K562 (cell line): ENCODE data around the gene CDC27. TPM values are rescaled to one million over a fixed set of nuclear protein-coding genes. Genes with fewer than 3 reads are reported as not detected.

ENCODE experiments used
- ATAC-seq: fragments of 200-7000 bp; cut with Tn5 transposase; 3 replicates; pipeline ENCODE4 v1.9.1; 2020; ENCODE audit warnings: moderate library complexity
- BruUV-seq: library from RNA; stranded (reverse); fragments of 400-500 nt; replicated peaks from 2 replicates; lab custom pipeline; 2021; lab: Mats Ljungman, UMichigan
- CTCF ChIA-PET: fragments of 300-600 bp; formaldehyde crosslinking; extraction: SDS; loops from one replicate; lab custom pipeline; 2021; ENCODE audit warnings: low intra/inter-chr PET ratio; lab: Yijun Ruan, JAX
- POLR2A ChIA-PET: fragments of 300-600, 350-650 bp; sonication (Branson Sonifier 250); formaldehyde crosslinking; extraction: SDS; loops from one replicate; lab custom pipeline; 2021; ENCODE audit warnings: antibody characterized with exemption, inconsistent platforms; lab: Yijun Ruan, JAX
- DNase-seq, 4 experiments: peaks; one replicate each; pipeline versions ENCODE4 v3.0.0 to v3.0.0-alpha.2; 2011 to 2018; ENCODE audit warnings: low spot score in 3 of 4, mixed read lengths in 3 of 4; ENCODE audit errors: extremely low read depth in 1 of 4
- FAIRE-seq: peaks from 2 replicates; lab custom pipeline; 2011; peaks lifted over from hg19 to GRCh38; lab: Jason Lieb, UNC
- H2AFZ ChIP-seq: 2 replicates; pipeline ENCODE4 v1.6.0; 2011; ENCODE audit warnings: low read depth, low read length, control low read depth, inconsistent platforms
- H3K27ac ChIP-seq: fragments of 200-600 bp; 3 replicates; pipeline ENCODE4 v1.8.0; 2011; ENCODE audit warnings: low read depth, mild to moderate bottlenecking, control low read depth, inconsistent platforms, low read length, moderate library complexity, mixed read lengths; ENCODE audit errors: extremely low read depth
- H3K27me3 ChIP-seq, 2 experiments: fragments of 300-600 bp in 1 of 2; 2 replicates in 1 of 2; 3 replicates in 1 of 2; pipeline versions ENCODE4 v1.6.0 to v1.8.0; 2011; ENCODE audit warnings: inconsistent platforms in 2 of 2, low read length in 2 of 2, mild to moderate bottlenecking in 1 of 2, mixed read lengths in 1 of 2, moderate library complexity in 1 of 2; ENCODE audit not compliant: control insufficient read depth in 2 of 2, insufficient read depth in 2 of 2
- H3K36me3 ChIP-seq: fragments of 300-600 bp; 3 replicates; pipeline ENCODE4 v1.8.0; 2011; ENCODE audit warnings: mild to moderate bottlenecking, low read length, inconsistent platforms; ENCODE audit not compliant: control insufficient read depth, insufficient read depth
- H3K4me1 ChIP-seq, 2 experiments: fragments of 200-600 bp in 1 of 2; replicated peaks in 1 of 2; 2 replicates in 1 of 2; 3 replicates in 1 of 2; pipeline versions ENCODE4 v1.5.1 to v1.8.0; 2011; ENCODE audit warnings: inconsistent platforms in 2 of 2, low read length in 2 of 2, mild to moderate bottlenecking in 1 of 2, mixed read lengths in 1 of 2, moderate library complexity in 1 of 2; ENCODE audit not compliant: control insufficient read depth in 2 of 2, insufficient read depth in 2 of 2
- H3K4me2 ChIP-seq: 2 replicates; pipeline ENCODE4 v1.6.1; 2011; ENCODE audit warnings: low read length, control low read depth, inconsistent platforms, mixed read lengths; ENCODE audit not compliant: insufficient read depth
- H3K4me3 ChIP-seq: fragments of 200-600 bp; sonication (generic), shearing (Covaris generic); 2 replicates; pipeline ENCODE4 v1.5.1; 2016; ENCODE audit warnings: control low read depth, inconsistent platforms
- H3K79me2 ChIP-seq: fragments of 200-600 bp; 3 replicates; pipeline ENCODE4 v1.8.0; 2011; ENCODE audit warnings: low read length, inconsistent platforms; ENCODE audit not compliant: control insufficient read depth, insufficient read depth
- H3K9ac ChIP-seq, 2 experiments: 2 replicates each; pipeline versions ENCODE4 v1.6.0 to v1.6.1; 2011; ENCODE audit warnings: low read depth in 2 of 2, low read length in 2 of 2, control low read depth in 1 of 2, inconsistent platforms in 1 of 2, mild to moderate bottlenecking in 1 of 2, mixed read lengths in 1 of 2; ENCODE audit not compliant: insufficient read depth in 1 of 2
- H3K9me1 ChIP-seq: one replicate; pipeline ENCODE4 v1.6.0; 2011; ENCODE audit warnings: inconsistent platforms, mild to moderate bottlenecking, low read length, moderate library complexity; ENCODE audit not compliant: control insufficient read depth, insufficient read depth
- H3K9me3 ChIP-seq: replicated peaks from 2 replicates; pipeline ENCODE4 v1.5.1; 2011; ENCODE audit warnings: low read depth, low read length, inconsistent platforms; ENCODE audit not compliant: control insufficient read depth, insufficient read depth
- H4K20me1 ChIP-seq: replicated peaks from 2 replicates; pipeline ENCODE4 v1.6.1; 2011; ENCODE audit warnings: low read length, inconsistent platforms, mixed read lengths; ENCODE audit not compliant: control insufficient read depth, insufficient read depth
- ELF2 ChIP-seq: fragments of 250-450 bp; sonication (Bioruptor Pico); IDR thresholded peaks from 2 replicates; pipeline ENCODE4 v1.5.0; 2021; ENCODE audit warnings: mild to moderate bottlenecking
- HIVEP1 ChIP-seq: fragments of 250-450 bp; sonication (Bioruptor Pico); IDR thresholded peaks from 2 replicates; pipeline ENCODE4 v1.4.0; 2020; ENCODE audit warnings: mild to moderate bottlenecking
- NUFIP1 ChIP-seq: fragments of 450-650 bp; IDR thresholded peaks from 2 replicates; pipeline ENCODE4 v1.6.1; 2018; ENCODE audit not compliant: partially characterized antibody
- SAFB2 ChIP-seq: fragments of 200-400 bp; formaldehyde crosslinking; IDR thresholded peaks from 2 replicates; pipeline ENCODE4 v1.6.1; 2018; ENCODE audit warnings: borderline replicate concordance, low read length, low read depth, moderate library complexity; ENCODE audit not compliant: severe bottlenecking
- SNIP1 ChIP-seq: fragments of 450-650 bp; IDR thresholded peaks from 2 replicates; pipeline ENCODE4 v1.7.1; 2017; ENCODE audit warnings: low read depth, mild to moderate bottlenecking
- THAP7 ChIP-seq: fragments of 250-450 bp; sonication (Bioruptor Pico); IDR thresholded peaks from 2 replicates; pipeline ENCODE4 v1.5.0; 2021
- ZC3H4 ChIP-seq: sonication (generic); formaldehyde crosslinking; IDR thresholded peaks from 2 replicates; pipeline ENCODE4 v1.9.0; 2021; ENCODE audit warnings: missing genetic modification reagents, borderline replicate concordance
- ZNF146 ChIP-seq: IDR thresholded peaks from one replicate; pipeline ENCODE4 v1.6.1; 2018; ENCODE audit warnings: missing compliant biosample characterization; ENCODE audit not compliant: unreplicated experiment
- ZNF24 ChIP-seq: fragments of 450-650 bp; IDR thresholded peaks from 2 replicates; pipeline ENCODE4 v1.6.1; 2016
- ZNF263 ChIP-seq: sonication (generic); formaldehyde crosslinking; IDR thresholded peaks from 2 replicates; pipeline ENCODE4 v1.8.0; 2022; ENCODE audit warnings: mild to moderate bottlenecking, missing genetic modification reagents, borderline replicate concordance
- ZNF780A ChIP-seq: fragments of 250-450 bp; sonication (Bioruptor Pico); IDR thresholded peaks from 2 replicates; pipeline ENCODE4 v1.5.0; 2021; ENCODE audit warnings: mild to moderate bottlenecking
- WGBS: fragments of 100-300 bp; shearing (Covaris generic); methylation state at CpG from one replicate; pipeline ENCODE4 v1.1.6; 2016; ENCODE audit warnings: low coverage, mixed read lengths; ENCODE audit not compliant: insufficient coverage; ENCODE audit errors: missing lambda C conversion rate; 5-methylcytosine and 5-hydroxymethylcytosine counted together
- in situ Hi-C: fragments of 300-500 bp; cut with MboI; formaldehyde crosslinking; loops from 4 replicates; pipeline ENCODE4 v1.15.0; 2018; ENCODE audit warnings: inconsistent platforms, mixed read lengths
- intact Hi-C: fragments of 100-400 bp; cut with micrococcal nuclease; formaldehyde crosslinking; loops from 2 replicates; pipeline ENCODE4 v1.14.2; 2022
- polyA plus RNA-seq, 8 experiments: library from polyadenylated mRNA; depleted of rRNA in 4 of 8; stranded (reverse) in 5 of 8; unstranded in 3 of 8; fragments of >200 nt; fragmentation: Nextera tagmentation in 2 of 8; fragmentation: Illumina TruSeq in 1 of 8; extraction: Ambion mirVana in 2 of 8; extraction: Trizol in 1 of 8; gene quantifications; 2 replicates each; pipeline versions ENCODE4 v1.2.1 to v1.2.3, GENCODE V29; 2011 to 2014; ENCODE audit warnings: inconsistent platforms in 1 of 8, missing spikeins in 1 of 8
- total RNA-seq, 7 experiments: library from RNA; depleted of rRNA in 6 of 7; stranded (reverse); fragments of >200 nt in 6 of 7; fragmentation: Illumina TruSeq in 2 of 7; extraction: Trizol in 2 of 7; gene quantifications; 2 replicates each; pipeline versions ENCODE4 v1.2.1 to v1.2.3, GENCODE V29; 2011 to 2021; ENCODE audit warnings: low replicate concordance in 1 of 7
- TF ChIP-seq, protein P1 (sequence below), 3 experiments: fragments of 200-800 bp in 1 of 3; fragments of 250-450 bp in 1 of 3; fragments of 450-650 bp in 1 of 3; sonication (Bioruptor Pico) in 1 of 3; sonication (Bioruptor generic) in 1 of 3; formaldehyde crosslinking in 1 of 3; IDR thresholded peaks; 2 replicates each; pipeline versions ENCODE4 v1.6.1 to v1.8.0; 2016 to 2022; ENCODE audit warnings: mild to moderate bottlenecking in 2 of 3, missing genetic modification characterization in 2 of 3, missing compliant biosample characterization in 1 of 3, moderate library complexity in 1 of 3

Gene CDC27
- total and polyA plus RNA-seq, 9 of the 15 experiments (the other 6 are each of a cell fraction or from before 2014, with no cell fraction given): 28.6 to 155 (median 94.1) TPM

GRCh38 chr17:47180337-47180736, 8.8 kb downstream of the CDC27 start:
- Histone ChIP-seq H3K27me3 (no peaks in the 10 kb centered on the region), H3K27ac (no peak overlapping the region), H3K79me2 (peaks cover 99% of the 10 kb centered on the region)
- CTCF ChIA-PET: no interaction called here
- no peak for ATAC-seq
- TF ChIP-seq ZNF146 (CRISPR knock-in tag): no peak
- TF ChIP-seq, protein P1, sequence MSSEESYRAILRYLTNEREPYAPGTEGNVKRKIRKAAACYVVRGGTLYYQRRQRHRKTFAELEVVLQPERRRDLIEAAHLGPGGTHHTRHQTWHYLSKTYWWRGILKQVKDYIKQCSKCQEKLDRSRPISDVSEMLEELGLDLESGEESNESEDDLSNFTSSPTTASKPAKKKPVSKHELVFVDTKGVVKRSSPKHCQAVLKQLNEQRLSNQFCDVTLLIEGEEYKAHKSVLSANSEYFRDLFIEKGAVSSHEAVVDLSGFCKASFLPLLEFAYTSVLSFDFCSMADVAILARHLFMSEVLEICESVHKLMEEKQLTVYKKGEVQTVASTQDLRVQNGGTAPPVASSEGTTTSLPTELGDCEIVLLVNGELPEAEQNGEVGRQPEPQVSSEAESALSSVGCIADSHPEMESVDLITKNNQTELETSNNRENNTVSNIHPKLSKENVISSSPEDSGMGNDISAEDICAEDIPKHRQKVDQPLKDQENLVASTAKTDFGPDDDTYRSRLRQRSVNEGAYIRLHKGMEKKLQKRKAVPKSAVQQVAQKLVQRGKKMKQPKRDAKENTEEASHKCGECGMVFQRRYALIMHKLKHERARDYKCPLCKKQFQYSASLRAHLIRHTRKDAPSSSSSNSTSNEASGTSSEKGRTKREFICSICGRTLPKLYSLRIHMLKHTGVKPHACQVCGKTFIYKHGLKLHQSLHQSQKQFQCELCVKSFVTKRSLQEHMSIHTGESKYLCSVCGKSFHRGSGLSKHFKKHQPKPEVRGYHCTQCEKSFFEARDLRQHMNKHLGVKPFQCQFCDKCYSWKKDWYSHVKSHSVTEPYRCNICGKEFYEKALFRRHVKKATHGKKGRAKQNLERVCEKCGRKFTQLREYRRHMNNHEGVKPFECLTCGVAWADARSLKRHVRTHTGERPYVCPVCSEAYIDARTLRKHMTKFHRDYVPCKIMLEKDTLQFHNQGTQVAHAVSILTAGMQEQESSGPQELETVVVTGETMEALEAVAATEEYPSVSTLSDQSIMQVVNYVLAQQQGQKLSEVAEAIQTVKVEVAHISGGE (CRISPR knock-in tag; IDR thresholded peaks at IDR 0.05): no peak
- TF ChIP-seq ZNF24: no peak
- no peak for TF ChIP-seq THAP7 (CRISPR knock-in tag)
- TF ChIP-seq ZNF263 (CRISPR knock-in tag): no peak
- TF ChIP-seq NUFIP1: no peak
- TF ChIP-seq ZC3H4 (CRISPR knock-in tag): no peak
- TF ChIP-seq ELF2 (CRISPR knock-in tag): no peak
- TF ChIP-seq ZNF780A (CRISPR knock-in tag): no peak
- no peak for TF ChIP-seq SAFB2
- no peak for TF ChIP-seq HIVEP1 (CRISPR knock-in tag)
- TF ChIP-seq SNIP1: no peak
- TF ChIP-seq, all 486 proteins: peak for 0
- no peak for DNase-seq
- H4K20me1 ChIP-seq: peaks cover 4% of the 10 kb centered on the region; the same call in 1 of the 2 replicates
- no peaks in the 10 kb centered on the region for H3K9me3 ChIP-seq
- H3K4me3 ChIP-seq: no peak overlapping the region
- 47% methylated on average over 1 of the region's 1 CpG for WGBS
- H3K9ac ChIP-seq: no peak overlapping the region
- no TSS peak for BruUV-seq
- intact Hi-C loops (no loop called here), in situ Hi-C loops (no loop called here)
- peaks cover 77% of the 10 kb centered on the region for H3K36me3 ChIP-seq
- POLR2A ChIA-PET: interaction anchor here (0.6 kb wide), 2 partner anchors 42 to 186 kb away, joined by 3 read pairs; no protein-coding TSS in a partner anchor
- no peak overlapping the region for H2AFZ ChIP-seq
- FAIRE-seq: no peak
- H3K9me1 ChIP-seq: peaks cover 2% of the 10 kb centered on the region
- H3K4me1 ChIP-seq: peaks cover 10 to 22% of the 10 kb centered on the region in 2 experiments; a peak in 4 of 5 replicates
- no peak overlapping the region for H3K4me2 ChIP-seq
